ENCODE data around the gene WDFY3.

GRCh38 chr4:84932462-84932861, 34.0 kb downstream of the WDFY3 start:
- TF ChIP-seq CTCF (IDR thresholded peaks at IDR 0.05; ENCODE audit: insufficient read depth, low read length): no peak
- TF ChIP-seq POLR2AphosphoS5 (IDR thresholded peaks at IDR 0.05; ENCODE audit: low read depth): no peak

Measured in HL-60 (cell line).